K562 (cell line): ENCODE measurements around the gene L3MBTL3. TPM values are rescaled to one million over a fixed set of nuclear protein-coding genes. Genes with fewer than 3 reads are reported as not detected.

Experiments used
- ATAC-seq: fragments of 200-7000 bp; cut with Tn5 transposase; 3 replicates; pipeline ENCODE4 v1.9.1; 2020; ENCODE audit warnings: moderate library complexity
- BruUV-seq: library from RNA; stranded (reverse); fragments of 400-500 nt; replicated peaks from 2 replicates; lab custom pipeline; 2021; lab: Mats Ljungman, UMichigan
- CTCF ChIA-PET: fragments of 300-600 bp; formaldehyde crosslinking; extraction: SDS; loops from one replicate; lab custom pipeline; 2021; ENCODE audit warnings: low intra/inter-chr PET ratio; lab: Yijun Ruan, JAX
- POLR2A ChIA-PET: fragments of 300-600, 350-650 bp; sonication (Branson Sonifier 250); formaldehyde crosslinking; extraction: SDS; loops from one replicate; lab custom pipeline; 2021; ENCODE audit warnings: antibody characterized with exemption, inconsistent platforms; lab: Yijun Ruan, JAX
- DNase-seq, 4 experiments: peaks; one replicate each; pipeline versions ENCODE4 v3.0.0 to v3.0.0-alpha.2; 2011 to 2018; ENCODE audit warnings: low spot score in 3 of 4, mixed read lengths in 3 of 4; ENCODE audit errors: extremely low read depth in 1 of 4
- FAIRE-seq: peaks from 2 replicates; lab custom pipeline; 2011; peaks lifted over from hg19 to GRCh38; lab: Jason Lieb, UNC
- H2AFZ ChIP-seq: 2 replicates; pipeline ENCODE4 v1.6.0; 2011; ENCODE audit warnings: low read depth, low read length, control low read depth, inconsistent platforms
- H3K27ac ChIP-seq: fragments of 200-600 bp; 3 replicates; pipeline ENCODE4 v1.8.0; 2011; ENCODE audit warnings: low read depth, mild to moderate bottlenecking, control low read depth, inconsistent platforms, low read length, moderate library complexity, mixed read lengths; ENCODE audit errors: extremely low read depth
- H3K27me3 ChIP-seq, 2 experiments: fragments of 300-600 bp in 1 of 2; 2 replicates in 1 of 2; 3 replicates in 1 of 2; pipeline versions ENCODE4 v1.6.0 to v1.8.0; 2011; ENCODE audit warnings: inconsistent platforms in 2 of 2, low read length in 2 of 2, mild to moderate bottlenecking in 1 of 2, mixed read lengths in 1 of 2, moderate library complexity in 1 of 2; ENCODE audit not compliant: control insufficient read depth in 2 of 2, insufficient read depth in 2 of 2
- H3K36me3 ChIP-seq: fragments of 300-600 bp; 3 replicates; pipeline ENCODE4 v1.8.0; 2011; ENCODE audit warnings: mild to moderate bottlenecking, low read length, inconsistent platforms; ENCODE audit not compliant: control insufficient read depth, insufficient read depth
- H3K4me1 ChIP-seq, 2 experiments: fragments of 200-600 bp in 1 of 2; replicated peaks in 1 of 2; 2 replicates in 1 of 2; 3 replicates in 1 of 2; pipeline versions ENCODE4 v1.5.1 to v1.8.0; 2011; ENCODE audit warnings: inconsistent platforms in 2 of 2, low read length in 2 of 2, mild to moderate bottlenecking in 1 of 2, mixed read lengths in 1 of 2, moderate library complexity in 1 of 2; ENCODE audit not compliant: control insufficient read depth in 2 of 2, insufficient read depth in 2 of 2
- H3K4me2 ChIP-seq: 2 replicates; pipeline ENCODE4 v1.6.1; 2011; ENCODE audit warnings: low read length, control low read depth, inconsistent platforms, mixed read lengths; ENCODE audit not compliant: insufficient read depth
- H3K4me3 ChIP-seq: fragments of 200-600 bp; sonication (generic), shearing (Covaris generic); 2 replicates; pipeline ENCODE4 v1.5.1; 2016; ENCODE audit warnings: control low read depth, inconsistent platforms
- H3K79me2 ChIP-seq: fragments of 200-600 bp; 3 replicates; pipeline ENCODE4 v1.8.0; 2011; ENCODE audit warnings: low read length, inconsistent platforms; ENCODE audit not compliant: control insufficient read depth, insufficient read depth
- H3K9ac ChIP-seq, 2 experiments: 2 replicates each; pipeline versions ENCODE4 v1.6.0 to v1.6.1; 2011; ENCODE audit warnings: low read depth in 2 of 2, low read length in 2 of 2, control low read depth in 1 of 2, inconsistent platforms in 1 of 2, mild to moderate bottlenecking in 1 of 2, mixed read lengths in 1 of 2; ENCODE audit not compliant: insufficient read depth in 1 of 2
- H3K9me1 ChIP-seq: one replicate; pipeline ENCODE4 v1.6.0; 2011; ENCODE audit warnings: inconsistent platforms, mild to moderate bottlenecking, low read length, moderate library complexity; ENCODE audit not compliant: control insufficient read depth, insufficient read depth
- H3K9me3 ChIP-seq: replicated peaks from 2 replicates; pipeline ENCODE4 v1.5.1; 2011; ENCODE audit warnings: low read depth, low read length, inconsistent platforms; ENCODE audit not compliant: control insufficient read depth, insufficient read depth
- H4K20me1 ChIP-seq: replicated peaks from 2 replicates; pipeline ENCODE4 v1.6.1; 2011; ENCODE audit warnings: low read length, inconsistent platforms, mixed read lengths; ENCODE audit not compliant: control insufficient read depth, insufficient read depth
- GABPB2 ChIP-seq: fragments of 250-450 bp; sonication (Bioruptor Pico); conservative IDR thresholded peaks from 2 replicates; pipeline ENCODE4 v1.5.1; 2021; ENCODE audit warnings: mild to moderate bottlenecking
- NCOA1 ChIP-seq: fragments of 450-650 bp; IDR thresholded peaks from 2 replicates; pipeline ENCODE4 v1.6.1; 2016; ENCODE audit warnings: low read depth
- NR3C1 ChIP-seq: sonication (generic); formaldehyde crosslinking; IDR thresholded peaks from 2 replicates; pipeline ENCODE4 v1.8.1; 2022; ENCODE audit warnings: missing genetic modification reagents
- POLR2A ChIP-seq: fragments of 450-650 bp; conservative IDR thresholded peaks from 2 replicates; pipeline ENCODE4 v1.6.1; 2016
- RBBP5 ChIP-seq: fragments of 200-600 bp; sonication (generic); IDR thresholded peaks from 2 replicates; pipeline ENCODE4 v1.6.1; 2012; ENCODE audit warnings: borderline replicate concordance, mild to moderate bottlenecking, low read length, control low read depth, inconsistent platforms; ENCODE audit not compliant: insufficient read depth, poor library complexity, severe bottlenecking
- SNIP1 ChIP-seq: fragments of 450-650 bp; IDR thresholded peaks from 2 replicates; pipeline ENCODE4 v1.7.1; 2017; ENCODE audit warnings: low read depth, mild to moderate bottlenecking
- TCF7L2 ChIP-seq: fragments of 150-350 bp; IDR thresholded peaks from 2 replicates; pipeline ENCODE4 v1.6.1; 2016; ENCODE audit warnings: low read depth, mild to moderate bottlenecking, low read length, moderate library complexity
- ZNF134 ChIP-seq: fragments of 250-450 bp; sonication (Bioruptor Pico); conservative IDR thresholded peaks from 2 replicates; pipeline ENCODE4 v1.4.0; 2020
- ZNF395 ChIP-seq: fragments of 200-800 bp; sonication (Bioruptor generic); IDR thresholded peaks from 2 replicates; pipeline ENCODE4 v1.6.1; 2017; ENCODE audit warnings: missing genetic modification characterization, missing compliant biosample characterization
- ZNF830 ChIP-seq: fragments of 250-450 bp; sonication (Bioruptor Pico); IDR thresholded peaks from 2 replicates; pipeline ENCODE4 v1.5.0; 2021; ENCODE audit warnings: mild to moderate bottlenecking
- WGBS: fragments of 100-300 bp; shearing (Covaris generic); methylation state at CpG from one replicate; pipeline ENCODE4 v1.1.6; 2016; ENCODE audit warnings: low coverage, mixed read lengths; ENCODE audit not compliant: insufficient coverage; ENCODE audit errors: missing lambda C conversion rate; 5-methylcytosine and 5-hydroxymethylcytosine counted together
- in situ Hi-C: fragments of 300-500 bp; cut with MboI; formaldehyde crosslinking; loops from 4 replicates; pipeline ENCODE4 v1.15.0; 2018; ENCODE audit warnings: inconsistent platforms, mixed read lengths
- intact Hi-C: fragments of 100-400 bp; cut with micrococcal nuclease; formaldehyde crosslinking; loops from 2 replicates; pipeline ENCODE4 v1.14.2; 2022
- polyA plus RNA-seq, 8 experiments: library from polyadenylated mRNA; depleted of rRNA in 4 of 8; stranded (reverse) in 5 of 8; unstranded in 3 of 8; fragments of >200 nt; fragmentation: Nextera tagmentation in 2 of 8; fragmentation: Illumina TruSeq in 1 of 8; extraction: Ambion mirVana in 2 of 8; extraction: Trizol in 1 of 8; gene quantifications; 2 replicates each; pipeline versions ENCODE4 v1.2.1 to v1.2.3, GENCODE V29; 2011 to 2014; ENCODE audit warnings: inconsistent platforms in 1 of 8, missing spikeins in 1 of 8
- total RNA-seq, 7 experiments: library from RNA; depleted of rRNA in 6 of 7; stranded (reverse); fragments of >200 nt in 6 of 7; fragmentation: Illumina TruSeq in 2 of 7; extraction: Trizol in 2 of 7; gene quantifications; 2 replicates each; pipeline versions ENCODE4 v1.2.1 to v1.2.3, GENCODE V29; 2011 to 2021; ENCODE audit warnings: low replicate concordance in 1 of 7
- TF ChIP-seq, protein P1 (sequence below): fragments of 450-650 bp; formaldehyde crosslinking; IDR thresholded peaks from 2 replicates; pipeline ENCODE4 v1.4.0; 2022; ENCODE audit warnings: missing genetic modification characterization

L3MBTL3 gene
- total and polyA plus RNA-seq, 9 of the 15 experiments (the other 6 are each of a cell fraction or from before 2014, with no cell fraction given), result 0.83 to 6.9 (median 5.4) TPM

GRCh38 chr6:130128326-130128725, 109.9 kb downstream of the L3MBTL3 start:
- Histone ChIP-seq H3K4me3 (no peak overlapping the region), H3K9ac (no peak overlapping the region), H3K27ac (no peak overlapping the region), H2AFZ (no peak overlapping the region), H3K9me3 (no peaks in the 10 kb centered on the region), H3K27me3 (no peaks in the 10 kb centered on the region; a peak in 1 of 5 replicates), H4K20me1 (no peaks in the 10 kb centered on the region), H3K36me3 (no peaks in the 10 kb centered on the region), H3K79me2 (no peaks in the 10 kb centered on the region), H3K9me1 (no peaks in the 10 kb centered on the region), H3K4me1 (no peaks in the 10 kb centered on the region; a peak in 1 of 5 replicates), H3K4me2 (no peak overlapping the region)
- intact Hi-C loops, result no loop called here
- in situ Hi-C loops, result no loop called here
- DNase-seq (no peak), FAIRE-seq (no peak), ATAC-seq (no peak)
- CTCF ChIA-PET, result no interaction called here
- POLR2A ChIA-PET, result no interaction called here
- no TSS peak for BruUV-seq
- TF ChIP-seq ZNF134 (CRISPR knock-in tag) (no peak), NR3C1 (CRISPR knock-in tag) (no peak)
- 6% methylated on average over 5 of the region's 5 CpGs for WGBS

DNA sequence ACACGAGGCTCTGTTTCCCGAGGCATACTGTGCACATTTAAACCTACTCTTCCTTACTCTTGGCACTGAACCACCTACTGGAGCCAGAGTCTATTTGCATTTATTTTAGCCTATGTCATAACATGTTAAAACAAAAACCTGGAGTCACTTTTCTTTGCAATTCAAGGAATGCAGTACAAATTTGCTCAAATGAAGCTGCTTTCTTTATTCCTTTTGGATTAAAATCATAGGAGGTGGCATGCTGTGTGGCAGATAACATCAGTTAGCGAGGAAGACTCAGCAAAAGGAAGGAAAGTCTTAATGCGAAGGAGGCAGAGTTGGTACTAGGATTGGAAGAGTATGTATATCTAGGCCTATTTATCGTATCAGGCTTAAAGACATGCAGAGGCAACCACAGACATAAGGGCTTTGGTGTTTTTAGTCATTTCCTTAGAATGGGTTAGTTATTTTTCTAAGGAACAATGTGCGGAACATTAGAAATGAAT, 111.4 kb downstream of the L3MBTL3 start:
- no peak for FAIRE-seq
- TF ChIP-seq, protein P1, sequence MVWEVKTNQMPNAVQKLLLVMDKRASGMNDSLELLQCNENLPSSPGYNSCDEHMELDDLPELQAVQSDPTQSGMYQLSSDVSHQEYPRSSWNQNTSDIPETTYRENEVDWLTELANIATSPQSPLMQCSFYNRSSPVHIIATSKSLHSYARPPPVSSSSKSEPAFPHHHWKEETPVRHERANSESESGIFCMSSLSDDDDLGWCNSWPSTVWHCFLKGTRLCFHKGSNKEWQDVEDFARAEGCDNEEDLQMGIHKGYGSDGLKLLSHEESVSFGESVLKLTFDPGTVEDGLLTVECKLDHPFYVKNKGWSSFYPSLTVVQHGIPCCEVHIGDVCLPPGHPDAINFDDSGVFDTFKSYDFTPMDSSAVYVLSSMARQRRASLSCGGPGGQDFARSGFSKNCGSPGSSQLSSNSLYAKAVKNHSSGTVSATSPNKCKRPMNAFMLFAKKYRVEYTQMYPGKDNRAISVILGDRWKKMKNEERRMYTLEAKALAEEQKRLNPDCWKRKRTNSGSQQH, result no peak
- no peak for TF ChIP-seq POLR2A
- TF ChIP-seq ZNF830, result no peak
- no peak for TF ChIP-seq NCOA1
- no peak for TF ChIP-seq RBBP5
- no peak for TF ChIP-seq TCF7L2
- TF ChIP-seq GABPB2 (CRISPR knock-in tag), result no peak
- no peak for TF ChIP-seq ZNF395 (CRISPR knock-in tag)
- no peak for TF ChIP-seq SNIP1

More for the DNA sequence above, 111.4 kb downstream of the L3MBTL3 start:
- Histone ChIP-seq H3K4me3 (no peak overlapping the region), H3K9me1 (no peaks in the 10 kb centered on the region), H3K9me3 (no peaks in the 10 kb centered on the region), H2AFZ (no peak overlapping the region), H3K36me3 (no peaks in the 10 kb centered on the region), H3K79me2 (no peaks in the 10 kb centered on the region), H3K27me3 (no peaks in the 10 kb centered on the region; a peak in 1 of 5 replicates), H3K4me2 (no peak overlapping the region), H3K4me1 (no peaks in the 10 kb centered on the region; a peak in 1 of 5 replicates), H3K9ac (no peak overlapping the region), H3K27ac (no peak overlapping the region), H4K20me1 (no peaks in the 10 kb centered on the region)
- WGBS, result 44% methylated on average over 6 of the region's 6 CpGs
- no TSS peak for BruUV-seq
- DNase-seq (no peak), ATAC-seq (no peak)
- POLR2A ChIA-PET, result no interaction called here
- CTCF ChIA-PET, result no interaction called here
- in situ Hi-C loops (no loop called here), intact Hi-C loops (no loop called here)
